Measurements from ENCODE around the gene CYP19A1. TPM values are rescaled to one million over a fixed set of nuclear protein-coding genes. Genes with fewer than 3 reads are reported as not detected.
"Not testable (repeated sequence)": the region's sequence is repeated elsewhere in the genome, so short reads cannot be mapped to it uniquely, and the experiment has no call there.

CYP19A1 gene
- total RNA-seq, 4 donors from 2014 or later = not detected

- H3K27me3 ChIP-seq = no peaks in the 10 kb centered on the region
- H3K4me3 ChIP-seq = no peak overlapping the region
- no peaks in the 10 kb centered on the region for H3K9me3 ChIP-seq
- H3K36me3 ChIP-seq = no peaks in the 10 kb centered on the region
- intact Hi-C loops (cut with DNase I; ENCODE audit: low total_unique reads) = no loop called here
- H3K27ac ChIP-seq = no peak overlapping the region
- no peak for DNase-seq
- no peak for TF ChIP-seq POLR2A (IDR thresholded peaks at IDR 0.05)
- TF ChIP-seq, protein P1, sequence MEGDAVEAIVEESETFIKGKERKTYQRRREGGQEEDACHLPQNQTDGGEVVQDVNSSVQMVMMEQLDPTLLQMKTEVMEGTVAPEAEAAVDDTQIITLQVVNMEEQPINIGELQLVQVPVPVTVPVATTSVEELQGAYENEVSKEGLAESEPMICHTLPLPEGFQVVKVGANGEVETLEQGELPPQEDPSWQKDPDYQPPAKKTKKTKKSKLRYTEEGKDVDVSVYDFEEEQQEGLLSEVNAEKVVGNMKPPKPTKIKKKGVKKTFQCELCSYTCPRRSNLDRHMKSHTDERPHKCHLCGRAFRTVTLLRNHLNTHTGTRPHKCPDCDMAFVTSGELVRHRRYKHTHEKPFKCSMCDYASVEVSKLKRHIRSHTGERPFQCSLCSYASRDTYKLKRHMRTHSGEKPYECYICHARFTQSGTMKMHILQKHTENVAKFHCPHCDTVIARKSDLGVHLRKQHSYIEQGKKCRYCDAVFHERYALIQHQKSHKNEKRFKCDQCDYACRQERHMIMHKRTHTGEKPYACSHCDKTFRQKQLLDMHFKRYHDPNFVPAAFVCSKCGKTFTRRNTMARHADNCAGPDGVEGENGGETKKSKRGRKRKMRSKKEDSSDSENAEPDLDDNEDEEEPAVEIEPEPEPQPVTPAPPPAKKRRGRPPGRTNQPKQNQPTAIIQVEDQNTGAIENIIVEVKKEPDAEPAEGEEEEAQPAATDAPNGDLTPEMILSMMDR (IDR thresholded peaks at IDR 0.05) = no peak
- H3K4me1 ChIP-seq = no peaks in the 10 kb centered on the region
Observed at GRCh38 chr15:51283026-51283425, 55.4 kb downstream of the CYP19A1 start.

DNA sequence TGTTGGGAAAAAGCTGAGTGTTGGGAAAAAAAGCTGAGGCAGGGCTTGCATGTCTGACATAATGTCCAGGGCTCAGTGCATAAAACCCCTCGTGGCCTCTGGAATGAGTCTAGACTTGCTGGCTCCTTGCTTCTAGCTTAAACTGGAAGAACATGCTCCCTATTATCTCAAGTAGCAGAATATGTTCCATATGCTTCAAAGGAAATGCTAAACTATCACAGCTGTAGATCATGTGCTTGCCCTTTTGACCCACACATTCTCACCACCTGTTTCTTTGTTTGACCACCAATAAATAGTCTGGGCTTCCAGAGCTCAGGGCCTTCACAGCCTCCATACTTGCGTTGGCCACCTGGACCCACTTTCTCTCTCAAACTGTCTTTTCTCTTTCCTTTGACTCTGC, 56.2 kb downstream of the CYP19A1 start:
- intact Hi-C loops (cut with DNase I; ENCODE audit: low total_unique reads); H3K36me3 ChIP-seq; DNase-seq; H3K9me3 ChIP-seq; H3K4me1 ChIP-seq; H3K4me3 ChIP-seq; H3K27me3 ChIP-seq; H3K27ac ChIP-seq: not testable (repeated sequence)

DNA sequence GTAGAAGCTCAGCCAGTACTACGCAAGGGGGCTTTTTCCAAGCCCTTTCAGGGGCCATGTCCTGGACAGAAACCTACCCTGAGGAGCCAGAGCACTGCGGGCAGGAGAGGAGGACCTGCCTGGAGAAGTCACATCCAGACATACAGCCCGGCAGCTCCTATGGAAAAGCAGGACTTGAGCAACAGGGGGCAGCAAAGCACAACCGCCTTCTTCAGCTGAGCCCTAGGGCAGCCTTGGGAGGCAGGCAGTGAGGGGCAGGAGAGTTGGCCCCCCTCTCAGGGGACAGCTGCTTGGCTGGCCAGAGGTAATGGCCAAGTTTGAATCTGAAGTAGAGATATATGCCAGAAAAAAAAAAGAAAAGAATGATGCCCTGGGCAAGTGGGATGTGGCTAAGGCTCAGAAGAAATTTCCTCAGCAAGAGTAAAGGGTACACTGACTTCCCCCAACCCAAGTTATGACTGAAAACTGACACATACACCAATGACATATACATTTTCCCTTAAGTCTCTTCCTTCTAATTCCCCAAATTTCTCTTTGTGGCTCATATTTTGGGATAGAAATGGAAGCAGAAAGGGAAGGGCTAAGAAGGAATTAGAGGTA, 56.9 kb downstream of the CYP19A1 start:
- no peak overlapping the region for H3K27ac ChIP-seq
- H3K4me1 ChIP-seq = no peaks in the 10 kb centered on the region
- no peaks in the 10 kb centered on the region for H3K27me3 ChIP-seq
- no peaks in the 10 kb centered on the region for H3K36me3 ChIP-seq
- H3K4me3 ChIP-seq = no peak overlapping the region
- no peaks in the 10 kb centered on the region for H3K9me3 ChIP-seq
- DNase-seq = peak in 1 of 2 donors; percentile 48
- intact Hi-C loops (cut with DNase I; ENCODE audit: low total_unique reads) = no loop called here
- TF ChIP-seq, protein P1 (IDR thresholded peaks at IDR 0.05) = peak; percentile 14 to 49 (median 42)
- TF ChIP-seq POLR2A (IDR thresholded peaks at IDR 0.05) = no peak

GRCh38 chr15:51280838-51281237, 57.6 kb downstream of the CYP19A1 start:
- no peaks in the 10 kb centered on the region for H3K9me3 ChIP-seq
- H3K36me3 ChIP-seq = no peaks in the 10 kb centered on the region
- no peaks in the 10 kb centered on the region for H3K4me1 ChIP-seq
- H3K27ac ChIP-seq = no peak overlapping the region
- intact Hi-C loops (cut with DNase I; ENCODE audit: low total_unique reads) = no loop called here
- no peak overlapping the region for H3K4me3 ChIP-seq
- TF ChIP-seq, protein P1 (IDR thresholded peaks at IDR 0.05) = no peak
- TF ChIP-seq POLR2A (IDR thresholded peaks at IDR 0.05) = no peak
- DNase-seq = no peak
- no peaks in the 10 kb centered on the region for H3K27me3 ChIP-seq

DNA sequence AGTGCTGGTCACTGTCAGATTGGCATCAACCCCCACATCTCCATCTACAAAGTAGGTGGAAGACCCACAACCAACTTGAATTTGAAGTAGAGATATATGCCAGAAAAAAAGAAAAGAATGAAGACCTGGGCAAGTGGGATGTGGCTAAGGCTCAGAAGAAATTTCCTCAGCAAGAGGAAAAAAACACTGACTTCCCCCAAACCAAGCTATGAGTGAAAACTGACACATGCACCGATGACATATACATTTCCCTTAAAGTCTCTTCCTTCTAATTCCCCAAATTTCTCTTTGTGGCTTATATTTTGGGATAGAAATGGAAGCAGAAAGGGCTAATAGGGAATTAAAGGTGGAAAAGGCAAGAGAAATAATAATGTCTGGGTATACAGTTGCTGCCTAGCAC, 59.0 kb downstream of the CYP19A1 start:
- H3K27ac ChIP-seq = no peak overlapping the region
- no peak overlapping the region for H3K4me3 ChIP-seq
- no peaks in the 10 kb centered on the region for H3K4me1 ChIP-seq
- DNase-seq = no peak
- H3K27me3 ChIP-seq = no peaks in the 10 kb centered on the region
- TF ChIP-seq, protein P1 (IDR thresholded peaks at IDR 0.05) = no peak
- TF ChIP-seq POLR2A (IDR thresholded peaks at IDR 0.05) = no peak
- intact Hi-C loops (cut with DNase I; ENCODE audit: low total_unique reads) = no loop called here
- H3K9me3 ChIP-seq = no peaks in the 10 kb centered on the region
- no peaks in the 10 kb centered on the region for H3K36me3 ChIP-seq

DNA sequence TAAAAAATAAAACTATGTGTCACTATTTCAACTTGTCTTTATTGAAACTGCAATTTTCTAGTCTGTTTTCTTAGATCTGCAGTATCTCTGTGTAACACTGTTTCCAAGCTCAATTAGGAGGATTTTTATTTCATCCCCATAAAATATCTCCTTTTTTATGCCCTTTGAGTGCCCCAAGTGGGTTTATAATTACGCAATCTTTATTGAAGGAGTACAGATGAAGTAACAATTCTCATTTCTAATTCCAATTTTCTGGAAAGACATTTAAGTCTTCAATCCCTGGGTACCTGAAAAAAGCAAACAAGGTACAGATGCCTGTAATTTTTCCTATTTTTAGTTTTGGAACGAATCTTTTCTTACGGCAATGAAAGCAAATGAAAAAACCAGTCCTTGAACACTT, 61.3 kb downstream of the CYP19A1 start:
- DNase-seq = no peak
- H3K4me3 ChIP-seq = no peak overlapping the region
- no peak for TF ChIP-seq POLR2A (IDR thresholded peaks at IDR 0.05)
- TF ChIP-seq, protein P1 (IDR thresholded peaks at IDR 0.05) = no peak
- no peaks in the 10 kb centered on the region for H3K4me1 ChIP-seq
- H3K9me3 ChIP-seq = no peaks in the 10 kb centered on the region
- H3K27me3 ChIP-seq = no peaks in the 10 kb centered on the region
- H3K27ac ChIP-seq = no peak overlapping the region
- intact Hi-C loops (cut with DNase I; ENCODE audit: low total_unique reads) = no loop called here
- H3K36me3 ChIP-seq = no peaks in the 10 kb centered on the region
